Endothelial cell of umbilical vein (primary cell): ENCODE measurements around the gene HESX1. TPM values are rescaled to one million over a fixed set of nuclear protein-coding genes. Genes with fewer than 3 reads are reported as not detected.

ENCODE experiments used
- BruUV-seq: library from RNA; stranded (reverse); fragments of 400-500 nt; replicated peaks from 2 replicates; lab custom pipeline; 2021; lab: Mats Ljungman, UMichigan
- CTCF ChIA-PET: fragments of 300-600, 350-600 bp; sonication (Branson Sonifier 250); formaldehyde crosslinking; loops from one replicate; lab custom pipeline; 2021; ENCODE audit warnings: antibody characterized with exemption, inconsistent platforms; lab: Charles Lee
- POLR2A ChIA-PET: fragments of 300-600, 350-600 bp; sonication (Branson Sonifier 250); formaldehyde crosslinking; loops from one replicate; lab custom pipeline; 2021; ENCODE audit warnings: antibody characterized with exemption, inconsistent platforms; lab: Charles Lee
- DNase-seq: peaks from one replicate; pipeline ENCODE4 v3.0.0-alpha.2; 2011; ENCODE audit warnings: low read depth, low spot score
- FAIRE-seq: peaks from 2 replicates; lab custom pipeline; 2011; peaks lifted over from hg19 to GRCh38; lab: Jason Lieb, UNC
- H2AFZ ChIP-seq: 2 replicates; pipeline ENCODE4 v1.6.0; 2012; ENCODE audit warnings: low read depth, low read length, control low read depth, inconsistent platforms
- H3K27ac ChIP-seq: 2 replicates; pipeline ENCODE4 v1.5.1; 2011; ENCODE audit warnings: low read depth, mild to moderate bottlenecking, control low read depth, low read length, moderate library complexity; ENCODE audit not compliant: insufficient read depth
- H3K27me3 ChIP-seq, 2 experiments: 2 replicates each; pipeline versions ENCODE4 v1.6.0 to v1.6.1; 2011; ENCODE audit warnings: low read length in 2 of 2, mixed read lengths in 1 of 2; ENCODE audit not compliant: control insufficient read depth in 2 of 2, insufficient read depth in 2 of 2
- H3K36me3 ChIP-seq, 2 experiments: 2 replicates in 1 of 2; 3 replicates in 1 of 2; pipeline ENCODE4 v1.5.1; 2011; ENCODE audit warnings: low read length in 2 of 2, mild to moderate bottlenecking in 1 of 2, moderate library complexity in 1 of 2; ENCODE audit not compliant: control insufficient read depth in 2 of 2, insufficient read depth in 2 of 2; ENCODE audit errors: extremely low read depth in 1 of 2
- H3K4me1 ChIP-seq: 3 replicates; pipeline ENCODE4 v1.5.1; 2011; ENCODE audit warnings: mild to moderate bottlenecking, low read length; ENCODE audit not compliant: control insufficient read depth, insufficient read depth; ENCODE audit errors: extremely low read depth
- H3K4me2 ChIP-seq: 2 replicates; pipeline ENCODE4 v1.6.1; 2011; ENCODE audit warnings: low read length, control low read depth, mixed read lengths; ENCODE audit not compliant: insufficient read depth
- H3K4me3 ChIP-seq, 3 experiments: fragments of 200-600 bp in 1 of 3; sonication (generic), shearing (Covaris generic) in 1 of 3; replicated peaks in 1 of 3; 2 replicates each; pipeline ENCODE4 v1.5.1; 2011 to 2016; ENCODE audit warnings: control low read depth in 3 of 3, low read length in 3 of 3, mild to moderate bottlenecking in 2 of 3, inconsistent platforms in 1 of 3, low read depth in 1 of 3, moderate library complexity in 1 of 3; ENCODE audit not compliant: insufficient read depth in 1 of 3
- H3K79me2 ChIP-seq: 2 replicates; pipeline ENCODE4 v1.6.0; 2012; ENCODE audit warnings: low read length, inconsistent platforms; ENCODE audit not compliant: control insufficient read depth, insufficient read depth
- H3K9ac ChIP-seq: replicated peaks from 2 replicates; pipeline ENCODE3; 2011; ENCODE audit warnings: low read length, control low read depth; ENCODE audit not compliant: insufficient read depth; ENCODE audit errors: extremely low read depth
- H3K9me1 ChIP-seq: replicated peaks from 3 replicates; pipeline ENCODE4 v1.6.0; 2011; ENCODE audit warnings: mild to moderate bottlenecking, low read length; ENCODE audit not compliant: control insufficient read depth, insufficient read depth; ENCODE audit errors: extremely low read depth
- H3K9me3 ChIP-seq: replicated peaks from 2 replicates; pipeline ENCODE4 v1.5.1; 2012; ENCODE audit warnings: low read length, inconsistent platforms; ENCODE audit not compliant: control insufficient read depth, insufficient read depth
- H4K20me1 ChIP-seq: replicated peaks from 2 replicates; pipeline ENCODE3; 2011; ENCODE audit warnings: mild to moderate bottlenecking, low read length; ENCODE audit not compliant: control insufficient read depth, insufficient read depth; ENCODE audit errors: extremely low read depth
- EZH2 ChIP-seq: IDR thresholded peaks from 2 replicates; pipeline ENCODE4 v1.6.1; 2012; ENCODE audit warnings: borderline replicate concordance, low read depth, mild to moderate bottlenecking, moderate library complexity, low read length, inconsistent platforms; ENCODE audit not compliant: severe bottlenecking
- FOS ChIP-seq: IDR thresholded peaks from 2 replicates; pipeline ENCODE4 v1.6.1; 2011; ENCODE audit warnings: mild to moderate bottlenecking, low read length, moderate library complexity, borderline replicate concordance; ENCODE audit not compliant: insufficient read depth
- GATA2 ChIP-seq: IDR thresholded peaks from 2 replicates; pipeline ENCODE4 v1.7.0; 2011; ENCODE audit warnings: low read depth, mild to moderate bottlenecking, moderate library complexity, mixed read lengths, low read length; ENCODE audit not compliant: insufficient read length, insufficient read depth
- POLR2AphosphoS5 ChIP-seq: IDR thresholded peaks from 2 replicates; pipeline ENCODE4 v1.6.1; 2012; ENCODE audit warnings: low read depth, mild to moderate bottlenecking, control low read depth, low read length, moderate library complexity; ENCODE audit not compliant: insufficient read depth
- dilution Hi-C: fragments of 300-500 bp; cut with MboI; formaldehyde crosslinking; loops from one replicate; pipeline ENCODE4 v1.15.0; 2019; ENCODE audit warnings: low sequenced_read_pairs; ENCODE audit not compliant: extremely low pct_ligation_motif_present
- intact Hi-C: fragments of 100-400 bp; cut with micrococcal nuclease; formaldehyde crosslinking; loops from one replicate; pipeline ENCODE4 v1.10.0; 2022
- polyA plus RNA-seq, 4 experiments: library from polyadenylated mRNA; depleted of rRNA in 3 of 4; stranded (reverse) in 3 of 4; unstranded in 1 of 4; fragments of >200 nt; gene quantifications; 2 replicates each; pipeline versions ENCODE4 v1.2.1 to v1.2.3, GENCODE V29; 2011 to 2012; ENCODE audit warnings: missing spikeins in 1 of 4
- total RNA-seq: library from RNA; stranded (reverse); gene quantifications from 2 replicates; pipeline ENCODE4 v1.2.3, GENCODE V29; 2021
- TF ChIP-seq, protein P1 (sequence below), 2 donors: IDR thresholded peaks; 1 replicate in 1 of 2; 2 replicates in 1 of 2; pipeline ENCODE4 v1.5.1; 2011; ENCODE audit warnings: low read length in 2 of 2, mild to moderate bottlenecking in 2 of 2, moderate library complexity in 2 of 2, control low read depth in 1 of 2, inconsistent platforms in 1 of 2, low read depth in 1 of 2; ENCODE audit not compliant: insufficient read depth in 1 of 2; ENCODE audit errors: extremely low read depth in 1 of 2

The HESX1 gene
- total and polyA plus RNA-seq, 2 donors (not counting 3 experiments of a cell fraction or from before 2014, with no cell fraction given) = 0.21 to 0.58 TPM

DNA sequence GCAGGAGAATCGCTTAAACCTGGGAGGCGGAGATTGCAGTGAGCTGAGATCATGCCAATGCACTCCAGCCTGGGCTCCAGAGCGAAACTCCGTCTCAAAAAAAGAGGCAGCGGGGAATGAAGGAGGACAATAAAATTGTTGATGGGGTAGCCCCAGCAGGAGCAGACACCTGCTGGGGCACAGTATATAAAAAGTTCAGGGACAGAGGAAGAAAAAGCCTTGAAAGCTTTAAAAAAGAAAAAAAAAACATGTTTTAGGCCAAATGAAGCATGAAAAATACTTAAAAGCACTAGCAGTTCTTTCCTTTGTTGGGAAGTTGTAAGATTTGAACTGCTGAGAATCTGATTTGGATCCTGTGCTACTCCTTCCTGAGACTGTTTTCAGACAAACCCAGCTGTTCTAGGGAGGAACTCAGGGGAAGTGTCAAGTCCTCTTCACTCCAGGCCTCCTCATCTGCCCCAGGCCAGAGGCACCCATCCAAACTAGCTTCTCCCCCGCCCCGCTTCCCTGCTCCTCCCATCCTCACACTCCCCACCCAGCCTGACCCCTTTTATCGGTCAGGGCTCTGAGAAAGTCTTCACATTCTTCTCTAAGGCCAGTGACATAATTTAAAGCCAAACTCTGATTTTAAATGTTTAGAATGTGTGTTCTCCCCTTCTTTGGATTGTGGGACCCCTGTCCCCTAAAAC is 39.6 kb downstream of the HESX1 start:
- Histone ChIP-seq H3K9me1 (no peaks in the 10 kb centered on the region), H4K20me1 (no peaks in the 10 kb centered on the region), H3K4me1 (peaks cover 9% of the 10 kb centered on the region), H3K27ac (no peak overlapping the region), H3K9ac (no peak overlapping the region), H3K36me3 (no peaks in the 10 kb centered on the region), H3K4me3 (no peak overlapping the region), H3K4me2 (no peak overlapping the region), H3K27me3 (peaks cover 61 to 68% of the 10 kb centered on the region in 2 experiments), H3K9me3 (no peaks in the 10 kb centered on the region), H2AFZ (no peak overlapping the region), H3K79me2 (no peaks in the 10 kb centered on the region)
- POLR2A ChIA-PET = no interaction called here
- CTCF ChIA-PET = interaction anchor here (1.2 to 3.7 kb wide), 2 partner anchors 10 to 164 kb away, joined by 3 to 20 read pairs; no protein-coding TSS in a partner anchor
- FAIRE-seq (no peak), DNase-seq (no peak)
- TF ChIP-seq, protein P1, sequence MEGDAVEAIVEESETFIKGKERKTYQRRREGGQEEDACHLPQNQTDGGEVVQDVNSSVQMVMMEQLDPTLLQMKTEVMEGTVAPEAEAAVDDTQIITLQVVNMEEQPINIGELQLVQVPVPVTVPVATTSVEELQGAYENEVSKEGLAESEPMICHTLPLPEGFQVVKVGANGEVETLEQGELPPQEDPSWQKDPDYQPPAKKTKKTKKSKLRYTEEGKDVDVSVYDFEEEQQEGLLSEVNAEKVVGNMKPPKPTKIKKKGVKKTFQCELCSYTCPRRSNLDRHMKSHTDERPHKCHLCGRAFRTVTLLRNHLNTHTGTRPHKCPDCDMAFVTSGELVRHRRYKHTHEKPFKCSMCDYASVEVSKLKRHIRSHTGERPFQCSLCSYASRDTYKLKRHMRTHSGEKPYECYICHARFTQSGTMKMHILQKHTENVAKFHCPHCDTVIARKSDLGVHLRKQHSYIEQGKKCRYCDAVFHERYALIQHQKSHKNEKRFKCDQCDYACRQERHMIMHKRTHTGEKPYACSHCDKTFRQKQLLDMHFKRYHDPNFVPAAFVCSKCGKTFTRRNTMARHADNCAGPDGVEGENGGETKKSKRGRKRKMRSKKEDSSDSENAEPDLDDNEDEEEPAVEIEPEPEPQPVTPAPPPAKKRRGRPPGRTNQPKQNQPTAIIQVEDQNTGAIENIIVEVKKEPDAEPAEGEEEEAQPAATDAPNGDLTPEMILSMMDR (IDR thresholded peaks at IDR 0.05; ENCODE audit: extremely low read depth in 1 of 2, insufficient read depth in 1 of 2, low read depth in 1 of 2, low read length in 2 of 2) = no peak
- no peak for TF ChIP-seq EZH2
- TF ChIP-seq GATA2 = no peak
- TF ChIP-seq FOS = no peak
- no peak for TF ChIP-seq POLR2AphosphoS5
- no TSS peak for BruUV-seq
- dilution Hi-C loops = no loop called here
- intact Hi-C loops = no loop called here
